Mammary epithelial cell (primary cell): ENCODE measurements around the gene CROT.

Experiments used
- CTCF ChIP-seq, 2 donors: IDR thresholded peaks in 1 of 2; conservative IDR thresholded peaks in 1 of 2; 2 replicates each; pipeline ENCODE4 v1.5.1; 2011 to 2012; ENCODE audit warnings: inconsistent platforms in 2 of 2, low read length in 2 of 2, mild to moderate bottlenecking in 2 of 2, control low read depth in 1 of 2, low read depth in 1 of 2; ENCODE audit not compliant: insufficient read depth in 1 of 2; ENCODE audit errors: extremely low read depth in 1 of 2
- EZH2 ChIP-seq: IDR thresholded peaks from 2 replicates; pipeline ENCODE4 v1.6.1; 2012; ENCODE audit warnings: low read length, inconsistent platforms, borderline replicate concordance

GRCh38 chr7:87447116-87447635, 101.7 kb downstream of the CROT start:
- TF ChIP-seq CTCF (conservative IDR thresholded peaks at IDR 0.05 in 1 of 2, IDR thresholded peaks at IDR 0.05 in 1 of 2; ENCODE audit: extremely low read depth in 1 of 2, insufficient read depth in 1 of 2, low read depth in 1 of 2, low read length in 2 of 2) (no peak), EZH2 (no peak)
